Vagina (tissue), 2 donors: ENCODE results near the gene TEAD1.

Experiments
- CTCF ChIP-seq, 3 experiments: fragments of 450-650 bp in 2 of 3; fragments of 200-600 bp in 1 of 3; sonication (generic) in 1 of 3; IDR thresholded peaks; one replicate each; pipeline ENCODE4 v1.5.1; 2017 to 2019; ENCODE audit warnings: antibody characterized with exemption in 3 of 3, mild to moderate bottlenecking in 2 of 3, moderate library complexity in 2 of 3
- POLR2A ChIP-seq, 2 donors: fragments of 450-650 bp; IDR thresholded peaks; one replicate each; pipeline ENCODE4 v1.6.1; 2017; ENCODE audit warnings: antibody characterized with exemption in 2 of 2, mild to moderate bottlenecking in 2 of 2, moderate library complexity in 2 of 2
- POLR2AphosphoS5 ChIP-seq, 2 donors: sonication (generic); formaldehyde crosslinking; IDR thresholded peaks; one replicate each; pipeline ENCODE4 v1.9.0; 2017; ENCODE audit warnings: antibody characterized with exemption in 2 of 2, mild to moderate bottlenecking in 2 of 2, low read depth in 1 of 2; ENCODE audit not compliant: insufficient read depth in 1 of 2

DNA sequence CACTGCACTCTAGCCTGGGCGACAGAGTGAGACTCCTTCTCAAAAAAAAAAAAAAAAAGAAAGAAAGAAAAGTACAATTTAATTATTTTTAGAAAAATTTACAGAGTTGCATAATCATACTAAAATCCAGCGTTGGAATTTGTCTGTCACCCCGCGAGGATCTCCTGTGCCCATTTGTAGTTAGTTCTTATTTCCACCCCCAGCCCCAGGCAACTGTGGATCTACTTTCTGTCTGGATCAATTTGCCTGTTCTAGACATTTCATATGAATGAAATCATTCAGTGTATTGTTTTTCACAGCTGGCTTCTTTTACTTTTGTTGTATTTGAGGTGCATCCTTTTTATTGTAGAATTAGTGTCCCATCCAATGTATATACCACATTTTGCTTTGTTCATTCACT, 232.3 kb downstream of the TEAD1 start:
- TF ChIP-seq POLR2A (IDR thresholded peaks at IDR 0.05): no peak
- no peak for TF ChIP-seq CTCF (IDR thresholded peaks at IDR 0.05)
- TF ChIP-seq POLR2AphosphoS5 (IDR thresholded peaks at IDR 0.05; ENCODE audit: insufficient read depth in 1 of 2, low read depth in 1 of 2): no peak
